Upper lobe of left lung (tissue), 6 donors: ENCODE data around the gene SH3GLB2. TPM values are rescaled to one million over a fixed set of nuclear protein-coding genes. Genes with fewer than 3 reads are reported as not detected.

Experiments used
- ATAC-seq, 2 donors: fragments of 200-7000 bp; cut with Tn5 transposase; one replicate each; pipeline ENCODE4 v1.9.1; 2022; ENCODE audit warnings: mild to moderate bottlenecking in 2 of 2, moderate library complexity in 2 of 2; ENCODE audit not compliant: low FRiP score in 2 of 2
- DNase-seq, 2 donors: peaks; one replicate each; pipeline ENCODE4 v3.0.0-alpha.2; 2019 to 2020
- H3K27ac ChIP-seq, 4 donors: fragments of 200-600 bp; sonication (generic); one replicate each; pipeline ENCODE4 v1.5.1; 2016 to 2019
- H3K27me3 ChIP-seq, 4 donors: fragments of 200-600 bp; sonication (generic); one replicate each; pipeline ENCODE4 v1.5.1; 2017 to 2019
- H3K36me3 ChIP-seq, 4 donors: fragments of 200-600 bp; sonication (generic); one replicate each; pipeline ENCODE4 v1.5.1; 2016 to 2019
- H3K4me1 ChIP-seq, 4 donors: fragments of 200-600 bp; sonication (generic); one replicate each; pipeline ENCODE4 v1.5.1; 2018 to 2019
- H3K4me3 ChIP-seq, 4 donors: fragments of 200-600 bp; sonication (generic); one replicate each; pipeline ENCODE4 v1.5.1; 2017 to 2019; ENCODE audit warnings: mild to moderate bottlenecking in 2 of 4, moderate library complexity in 1 of 4
- H3K9me3 ChIP-seq, 4 donors: fragments of 200-600 bp; sonication (generic); one replicate each; pipeline ENCODE4 v1.5.1; 2018 to 2019
- CTCF ChIP-seq, 6 experiments: fragments of 450-650 bp in 4 of 6; fragments of 200-600 bp in 2 of 6; sonication (generic) in 2 of 6; IDR thresholded peaks; one replicate each; pipeline ENCODE4 v1.5.1; 2016 to 2019; ENCODE audit warnings: antibody characterized with exemption in 6 of 6
- EP300 ChIP-seq, 4 donors: sonication (generic); formaldehyde crosslinking; IDR thresholded peaks; one replicate each; pipeline ENCODE4 v1.5.1; 2017; ENCODE audit warnings: antibody characterized with exemption in 4 of 4, control low read depth in 2 of 4
- POLR2A ChIP-seq, 4 donors: fragments of 450-650 bp; IDR thresholded peaks; one replicate each; pipeline ENCODE4 v1.5.1; 2016 to 2017; ENCODE audit warnings: antibody characterized with exemption in 4 of 4, mild to moderate bottlenecking in 2 of 4
- POLR2AphosphoS5 ChIP-seq, 2 donors: sonication (generic); formaldehyde crosslinking; IDR thresholded peaks; one replicate each; pipeline ENCODE4 v1.5.1; 2017; ENCODE audit warnings: antibody characterized with exemption in 2 of 2
- WGBS, 2 donors: methylation state at CpG; one replicate each; pipeline ENCODE4 v1.1.5; 2017 to 2018; 5-methylcytosine and 5-hydroxymethylcytosine counted together
- total RNA-seq, 6 donors: library from RNA; depleted of rRNA in 4 of 6; stranded (reverse); fragments of >200 nt in 4 of 6; gene quantifications; one replicate each; pipeline versions ENCODE4 v1.1.0 to v1.2.1, GENCODE V29; 2016 to 2021
- donor health status: DM: no; HTN: no; CAD: no; lungs with moderate emphysema.
- donor health status: DM: no; HTN: yes; CAD: no; lungs with severe emphysema.

The SH3GLB2 gene
- total RNA-seq, 6 donors from 2014 or later, result 69.6 to 202 (median 94.1) TPM

- Histone ChIP-seq H3K9me3 (no peaks in the 10 kb centered on the region), H3K27me3 (no peaks in the 10 kb centered on the region), H3K36me3 (peaks cover 16 to 57% (median 35%) of the 10 kb centered on the region in 4 donors), H3K27ac (no peak overlapping the region), H3K4me1 (peaks cover 12 to 16% (median 15%) of the 10 kb centered on the region in 4 donors), H3K4me3 (no peak overlapping the region)
- TF ChIP-seq EP300 (IDR thresholded peaks at IDR 0.05) (no peak), CTCF (IDR thresholded peaks at IDR 0.05) (no peak), POLR2AphosphoS5 (IDR thresholded peaks at IDR 0.05) (no peak), POLR2A (IDR thresholded peaks at IDR 0.05) (no peak)
- ATAC-seq (no peak), DNase-seq (no peak)
- 96 to 97% methylated on average over 12 to 16 of the region's 16 CpGs for WGBS, 2 donors
These were observed 13.9 kb upstream of the SH3GLB2 start for GRCh38 chr9:129042016-129042415.

DNA sequence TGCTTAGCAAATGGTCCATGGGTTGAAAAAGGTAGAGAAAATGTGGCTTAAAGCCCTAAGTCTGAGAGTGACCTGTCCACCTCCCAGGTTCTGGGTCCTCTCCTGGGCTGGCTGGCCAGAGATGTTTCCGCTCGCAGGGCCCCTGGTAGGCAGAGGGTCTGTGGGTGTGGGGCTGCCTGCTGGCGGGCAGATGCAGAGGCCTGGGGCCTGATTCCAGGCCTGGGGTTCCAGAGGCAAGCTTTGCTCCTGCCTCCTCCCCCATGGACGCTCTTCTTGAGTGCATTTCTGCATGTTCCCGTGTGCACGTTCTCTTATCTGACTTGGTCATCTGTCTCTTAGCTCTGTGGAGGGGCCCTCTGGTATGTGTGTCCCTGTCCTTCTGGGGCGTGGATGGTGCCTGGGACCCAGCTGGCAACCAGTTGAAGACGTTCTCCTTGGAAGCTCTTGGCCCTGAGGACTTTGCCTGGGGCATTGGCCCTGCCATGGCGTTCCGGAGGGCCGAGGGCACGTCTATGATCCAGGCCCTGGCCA, 12.0 kb upstream of the SH3GLB2 start:
- Histone ChIP-seq H3K36me3 (peaks cover 16 to 45% (median 28%) of the 10 kb centered on the region in 4 donors), H3K27ac (no peak overlapping the region), H3K27me3 (no peaks in the 10 kb centered on the region), H3K4me1 (peaks cover 19 to 26% (median 23%) of the 10 kb centered on the region in 4 donors), H3K9me3 (no peaks in the 10 kb centered on the region), H3K4me3 (no peak overlapping the region)
- ATAC-seq, result no peak
- DNase-seq, result no peak
- TF ChIP-seq POLR2A (IDR thresholded peaks at IDR 0.05), result no peak
- no peak for TF ChIP-seq EP300 (IDR thresholded peaks at IDR 0.05)
- TF ChIP-seq POLR2AphosphoS5 (IDR thresholded peaks at IDR 0.05), result no peak
- TF ChIP-seq CTCF (IDR thresholded peaks at IDR 0.05), result no peak
- 96 to 98% methylated on average over 8 to 12 of the region's 12 CpGs for WGBS, 2 donors

DNA sequence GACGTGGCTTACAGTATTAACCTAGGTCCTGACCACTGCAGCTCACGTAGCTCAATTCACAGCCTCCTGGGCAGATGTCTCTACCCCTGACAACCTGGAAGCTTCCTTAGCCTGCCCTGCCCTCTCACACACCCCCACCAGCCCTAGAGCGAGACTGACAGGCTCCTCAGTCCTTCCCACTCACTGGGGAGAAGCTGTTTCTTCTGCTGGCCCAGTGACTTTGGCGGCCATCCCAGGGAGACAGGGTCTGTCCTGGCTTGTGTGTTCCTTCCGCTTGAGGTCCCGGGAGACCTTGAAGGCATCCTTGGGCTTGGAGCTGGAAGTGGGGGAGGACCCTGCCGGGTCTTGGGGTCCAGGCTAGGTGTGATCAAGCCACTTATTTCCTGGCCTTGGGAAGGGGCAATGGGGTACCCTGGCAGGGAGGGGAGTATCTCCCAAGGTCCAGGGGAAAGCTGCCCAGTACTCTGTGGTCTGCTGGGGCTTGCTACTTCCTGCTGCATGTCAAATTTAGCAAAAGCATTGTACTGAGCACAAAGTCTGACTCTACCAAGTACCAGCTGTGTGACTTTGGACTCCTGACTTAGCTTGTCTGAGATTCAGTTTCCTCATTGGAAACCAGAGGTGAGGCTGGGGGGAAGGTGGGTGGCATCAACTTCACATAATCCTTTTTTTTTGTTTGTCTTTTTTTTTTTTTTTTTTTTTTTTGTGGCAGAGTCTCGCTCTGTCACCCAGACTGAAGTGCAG, 10.2 kb upstream of the SH3GLB2 start:
- no peak for DNase-seq
- Histone ChIP-seq H3K36me3 (peaks cover 10 to 30% (median 19%) of the 10 kb centered on the region in 4 donors), H3K4me1 (peaks cover 19 to 26% (median 23%) of the 10 kb centered on the region in 4 donors), H3K27me3 (no peaks in the 10 kb centered on the region), H3K9me3 (no peaks in the 10 kb centered on the region), H3K27ac (peak overlapping the region in 1 of 4 donors; percentile 89), H3K4me3 (peak overlapping the region in 1 of 4 donors; percentile 94)
- no peak for TF ChIP-seq POLR2AphosphoS5 (IDR thresholded peaks at IDR 0.05)
- TF ChIP-seq CTCF (IDR thresholded peaks at IDR 0.05), result no peak
- no peak for TF ChIP-seq EP300 (IDR thresholded peaks at IDR 0.05)
- no peak for TF ChIP-seq POLR2A (IDR thresholded peaks at IDR 0.05)
- no peak for ATAC-seq
- 82 to 83% methylated on average over 5 to 7 of the region's 8 CpGs for WGBS, 2 donors

DNA sequence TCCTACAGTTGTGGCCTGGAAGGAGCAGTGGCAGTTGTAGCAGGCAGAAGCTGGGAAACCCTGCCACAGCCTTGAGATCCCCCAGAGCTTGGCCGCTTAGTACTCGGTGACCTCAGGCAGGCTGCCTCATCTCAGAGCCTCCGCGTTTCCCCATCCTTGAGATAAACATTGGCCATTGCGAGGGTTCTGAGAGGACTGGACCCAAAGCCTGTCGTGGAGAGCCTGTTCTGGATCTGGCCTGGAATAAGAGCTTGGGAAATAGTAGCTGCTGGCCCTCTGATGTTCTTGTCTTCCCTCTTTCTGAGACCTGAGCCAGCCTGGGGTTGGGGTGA, 9.6 kb upstream of the SH3GLB2 start:
- Histone ChIP-seq H3K4me1 (peaks cover 19 to 26% (median 23%) of the 10 kb centered on the region in 4 donors), H3K27ac (peak overlapping the region in 2 of 4 donors; percentile 81 to 89), H3K27me3 (no peaks in the 10 kb centered on the region), H3K9me3 (no peaks in the 10 kb centered on the region), H3K36me3 (peaks cover 10 to 24% (median 17%) of the 10 kb centered on the region in 4 donors), H3K4me3 (peak overlapping the region in 3 of 4 donors; percentile 72 to 98 (median 94))
- TF ChIP-seq POLR2A (IDR thresholded peaks at IDR 0.05) (no peak), EP300 (IDR thresholded peaks at IDR 0.05) (no peak), POLR2AphosphoS5 (IDR thresholded peaks at IDR 0.05) (no peak), CTCF (IDR thresholded peaks at IDR 0.05) (no peak)
- no peak for ATAC-seq
- 43 to 60% methylated on average over 6 of the region's 6 CpGs for WGBS, 2 donors
- DNase-seq, result no peak
